OCI-LY3 (cell line): Measurements from ENCODE around the gene SIGLEC11.

ENCODE experiments used
- H2AFZ ChIP-seq: fragments of 200-600, 300-600 bp; shearing (Covaris generic); 2 replicates; pipeline ENCODE4 v1.6.0; 2014; ENCODE audit warnings: antibody characterized with exemption, low read depth, low read length
- H3K27ac ChIP-seq: fragments of 200-600, 300-600 bp; sonication (generic); 2 replicates; pipeline ENCODE4 v1.5.1; 2014; ENCODE audit warnings: mild to moderate bottlenecking, low read length, moderate library complexity, mixed read lengths
- H3K27me3 ChIP-seq: fragments of 200-600, 300-600 bp; sonication (generic); 2 replicates; pipeline ENCODE4 v1.6.1; 2014; ENCODE audit warnings: low read depth, low read length, mixed read lengths
- H3K36me3 ChIP-seq: fragments of 200-600, 300-600 bp; sonication (generic); replicated peaks from 2 replicates; pipeline ENCODE3; 2014; ENCODE audit warnings: low read depth, low read length, mixed read lengths
- H3K4me1 ChIP-seq: fragments of 300-600, 200-600 bp; sonication (generic); 2 replicates; pipeline ENCODE4 v1.6.1; 2014; ENCODE audit warnings: low read length, mixed read lengths
- H3K4me2 ChIP-seq: fragments of 200-600, 300-600 bp; sonication (generic); 2 replicates; pipeline ENCODE4 v1.6.1; 2014; ENCODE audit warnings: low read length, mixed read lengths
- H3K4me3 ChIP-seq: fragments of 300-600, 200-600 bp; sonication (generic); 2 replicates; pipeline ENCODE4 v1.5.1; 2014; ENCODE audit warnings: antibody characterized with exemption, mild to moderate bottlenecking, low read length, moderate library complexity
- H3K79me2 ChIP-seq: fragments of 300-600, 200-600 bp; shearing (Covaris generic); 2 replicates; pipeline ENCODE4 v1.6.1; 2014; ENCODE audit warnings: mild to moderate bottlenecking, low read length, mixed read lengths
- H3K9ac ChIP-seq: fragments of 300-600, 200-600 bp; shearing (Covaris generic); 2 replicates; pipeline ENCODE4 v1.6.0; 2014; ENCODE audit warnings: mild to moderate bottlenecking, low read length, moderate library complexity
- H3K9me3 ChIP-seq: fragments of 200-600, 300-600 bp; shearing (Covaris generic); 2 replicates; pipeline ENCODE4 v1.6.1; 2014; ENCODE audit warnings: low read length, mixed read lengths; ENCODE audit not compliant: insufficient read depth
- H4K20me1 ChIP-seq: fragments of 200-600, 300-600 bp; sonication (generic); 2 replicates; pipeline ENCODE4 v1.6.1; 2016; ENCODE audit warnings: low read length, mixed read lengths; ENCODE audit not compliant: insufficient read depth
- EZH2phosphoT487 ChIP-seq: fragments of 200-600 bp; shearing (Covaris generic); IDR thresholded peaks from 2 replicates; pipeline ENCODE4 v1.6.1; 2018; ENCODE audit warnings: antibody characterized with exemption, mixed run types, low read depth
- TF ChIP-seq, protein P1 (sequence below): fragments of 200-600, 300-600 bp; sonication (generic); IDR thresholded peaks from 2 replicates; pipeline ENCODE4 v1.5.1; 2014; ENCODE audit warnings: antibody characterized with exemption, low read length, low read depth

Gene SIGLEC11

DNA sequence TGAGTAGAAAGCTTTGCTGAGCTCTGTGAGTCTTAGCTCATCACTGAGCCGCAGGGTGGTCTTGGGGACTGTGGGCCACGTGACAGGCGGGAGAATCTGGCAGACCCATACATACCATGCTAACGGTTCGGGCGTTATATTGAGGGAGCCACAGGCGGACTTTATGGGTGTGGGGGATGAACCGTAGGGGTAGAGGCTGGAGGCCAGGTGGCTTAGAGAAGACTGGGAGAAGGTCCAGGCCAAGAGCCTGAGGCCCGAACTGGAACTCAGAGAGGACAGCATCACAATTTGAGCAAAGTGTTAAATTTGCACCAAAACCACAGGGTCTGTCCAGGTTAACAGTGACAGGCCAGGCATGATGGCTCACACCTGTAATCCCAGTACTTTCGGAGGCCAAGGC lies 47.3 kb downstream of the SIGLEC11 start:
- peaks cover 63% of the 10 kb centered on the region for H3K36me3 ChIP-seq
- H3K9ac ChIP-seq, result peak overlapping the region; percentile 3; the same call in 1 of the 2 replicates
- no peak overlapping the region for H3K4me3 ChIP-seq
- no peaks in the 10 kb centered on the region for H3K9me3 ChIP-seq
- H4K20me1 ChIP-seq, result no peaks in the 10 kb centered on the region
- TF ChIP-seq, protein P1, sequence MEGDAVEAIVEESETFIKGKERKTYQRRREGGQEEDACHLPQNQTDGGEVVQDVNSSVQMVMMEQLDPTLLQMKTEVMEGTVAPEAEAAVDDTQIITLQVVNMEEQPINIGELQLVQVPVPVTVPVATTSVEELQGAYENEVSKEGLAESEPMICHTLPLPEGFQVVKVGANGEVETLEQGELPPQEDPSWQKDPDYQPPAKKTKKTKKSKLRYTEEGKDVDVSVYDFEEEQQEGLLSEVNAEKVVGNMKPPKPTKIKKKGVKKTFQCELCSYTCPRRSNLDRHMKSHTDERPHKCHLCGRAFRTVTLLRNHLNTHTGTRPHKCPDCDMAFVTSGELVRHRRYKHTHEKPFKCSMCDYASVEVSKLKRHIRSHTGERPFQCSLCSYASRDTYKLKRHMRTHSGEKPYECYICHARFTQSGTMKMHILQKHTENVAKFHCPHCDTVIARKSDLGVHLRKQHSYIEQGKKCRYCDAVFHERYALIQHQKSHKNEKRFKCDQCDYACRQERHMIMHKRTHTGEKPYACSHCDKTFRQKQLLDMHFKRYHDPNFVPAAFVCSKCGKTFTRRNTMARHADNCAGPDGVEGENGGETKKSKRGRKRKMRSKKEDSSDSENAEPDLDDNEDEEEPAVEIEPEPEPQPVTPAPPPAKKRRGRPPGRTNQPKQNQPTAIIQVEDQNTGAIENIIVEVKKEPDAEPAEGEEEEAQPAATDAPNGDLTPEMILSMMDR, result no peak
- TF ChIP-seq EZH2phosphoT487, result no peak
- H3K27me3 ChIP-seq, result no peaks in the 10 kb centered on the region
- H3K4me2 ChIP-seq, result peak overlapping the region; percentile 16; the same call in 1 of the 2 replicates
- H3K79me2 ChIP-seq, result peaks cover 77% of the 10 kb centered on the region
- peaks cover 79% of the 10 kb centered on the region for H3K4me1 ChIP-seq
- H3K27ac ChIP-seq, result peak overlapping the region; percentile 95
- H2AFZ ChIP-seq, result no peak overlapping the region

DNA sequence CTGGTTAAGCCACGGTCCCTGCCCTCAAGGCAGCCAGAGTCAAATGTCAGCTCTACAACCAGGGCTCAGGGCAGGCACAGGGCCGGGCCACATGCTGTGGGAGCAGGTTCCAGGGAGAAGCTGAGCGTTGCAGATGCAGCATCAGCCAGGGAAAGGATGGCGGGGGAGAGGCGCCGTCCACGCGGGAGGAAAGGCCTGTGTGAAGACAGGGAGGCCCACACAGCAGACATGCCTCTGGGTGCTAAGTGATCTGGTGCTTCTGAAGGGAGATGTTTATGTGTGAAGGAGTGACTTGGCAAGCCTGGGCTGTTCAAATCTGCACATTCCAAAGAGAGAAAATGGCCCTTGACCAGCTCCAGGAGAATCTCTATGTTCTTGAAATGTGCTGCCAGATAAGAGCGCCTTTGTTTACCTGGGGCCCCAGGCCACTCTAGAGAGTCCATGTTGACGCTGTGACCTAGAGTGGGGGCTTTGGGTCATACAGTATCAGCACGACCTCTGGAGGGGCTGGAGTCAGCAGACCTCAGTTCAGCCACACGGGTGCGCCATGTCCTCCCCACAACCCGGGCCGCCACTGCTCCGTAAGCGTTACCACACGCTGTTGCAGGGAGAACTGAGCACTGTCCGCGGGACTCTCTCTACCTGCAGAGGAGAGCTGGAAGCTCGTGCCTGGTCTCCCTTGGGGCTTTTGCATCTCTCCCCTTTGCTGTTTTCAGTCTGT lies 47.8 kb downstream of the SIGLEC11 start:
- H2AFZ ChIP-seq, result no peak overlapping the region
- no peaks in the 10 kb centered on the region for H4K20me1 ChIP-seq
- no peaks in the 10 kb centered on the region for H3K9me3 ChIP-seq
- peaks cover 80% of the 10 kb centered on the region for H3K4me1 ChIP-seq
- peak overlapping the region; percentile 3; the same call in 1 of the 2 replicates for H3K9ac ChIP-seq
- peaks cover 65% of the 10 kb centered on the region for H3K36me3 ChIP-seq
- no peak overlapping the region for H3K4me3 ChIP-seq
- H3K79me2 ChIP-seq, result peaks cover 77% of the 10 kb centered on the region
- H3K4me2 ChIP-seq, result peak overlapping the region; percentile 16; the same call in 1 of the 2 replicates
- no peak for TF ChIP-seq EZH2phosphoT487
- TF ChIP-seq, protein P1, result peak; percentile 54
- H3K27ac ChIP-seq, result peak overlapping the region; percentile 95
- H3K27me3 ChIP-seq, result no peaks in the 10 kb centered on the region

DNA sequence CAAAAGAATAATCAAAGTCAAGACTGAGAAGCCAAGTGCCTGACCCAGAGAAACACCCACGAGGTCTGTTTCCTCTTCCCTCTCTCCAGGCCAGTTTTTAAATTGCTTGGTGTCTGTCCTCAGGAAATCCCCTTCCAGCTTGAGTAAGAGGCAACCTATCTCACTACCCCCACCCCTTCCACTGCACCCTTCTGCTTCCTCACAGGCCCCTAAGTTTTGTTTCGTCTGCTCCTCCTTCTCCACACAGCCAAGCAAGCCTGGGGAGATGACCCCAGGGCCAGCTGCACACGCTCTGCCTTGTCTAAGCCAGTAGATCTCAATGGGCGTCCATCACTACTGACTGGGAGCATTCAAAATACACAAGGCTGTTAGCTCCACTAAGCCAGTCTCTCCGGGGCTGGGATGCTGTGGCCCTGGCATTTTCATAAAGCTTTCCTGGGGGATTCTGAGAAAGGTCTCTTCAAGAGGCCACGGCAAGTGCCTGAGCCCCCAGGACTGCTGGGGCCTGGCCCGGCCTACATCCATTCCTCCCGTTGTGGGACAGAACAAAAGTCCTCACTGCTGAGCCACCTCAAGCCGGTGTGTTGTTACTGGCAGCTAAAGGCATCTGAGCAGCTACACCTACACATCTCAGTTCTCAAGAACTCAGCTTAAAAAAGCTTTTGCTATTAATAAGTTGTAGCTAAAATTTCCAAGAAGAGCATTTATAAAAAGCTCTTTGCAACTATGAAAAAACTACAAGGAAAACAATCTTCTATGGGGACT lies 49.4 kb downstream of the SIGLEC11 start:
- TF ChIP-seq EZH2phosphoT487, result no peak
- TF ChIP-seq, protein P1, result no peak
- Histone ChIP-seq H3K79me2 (peaks cover 72% of the 10 kb centered on the region), H4K20me1 (no peaks in the 10 kb centered on the region), H3K36me3 (peaks cover 75% of the 10 kb centered on the region), H3K9ac (peak overlapping the region; percentile 89), H3K27me3 (no peaks in the 10 kb centered on the region), H3K9me3 (no peaks in the 10 kb centered on the region), H3K27ac (peak overlapping the region; percentile 95), H3K4me2 (peak overlapping the region; percentile 75), H3K4me1 (peaks cover 80% of the 10 kb centered on the region), H2AFZ (no peak overlapping the region), H3K4me3 (peak overlapping the region; percentile 44)

DNA sequence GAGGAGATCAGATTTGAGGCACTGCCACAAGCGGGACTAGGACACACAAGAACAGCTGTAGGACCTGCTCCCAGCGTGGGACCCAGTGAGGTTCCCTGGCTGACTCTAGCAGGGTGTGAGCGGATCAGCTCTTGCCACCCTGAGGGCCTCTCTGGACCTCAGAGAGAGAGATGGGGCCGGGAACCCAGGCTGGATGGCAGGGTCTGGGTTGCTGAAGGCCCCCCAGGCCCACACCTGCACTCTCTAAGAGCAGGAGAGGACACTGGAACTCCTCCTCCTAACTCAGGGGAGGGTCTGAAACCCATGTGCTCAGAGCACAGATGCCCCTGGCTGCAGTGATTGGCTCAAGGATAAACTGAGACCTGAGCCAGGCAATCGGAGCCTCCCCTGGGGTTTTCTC lies 50.8 kb downstream of the SIGLEC11 start:
- H3K36me3 ChIP-seq, result peaks cover 75% of the 10 kb centered on the region
- peak overlapping the region; percentile 27; the same call in 1 of the 2 replicates for H3K9ac ChIP-seq

More for the DNA sequence above, 50.8 kb downstream of the SIGLEC11 start:
- H3K4me1 ChIP-seq, result peaks cover 91% of the 10 kb centered on the region
- H3K27ac ChIP-seq, result peak overlapping the region; percentile 95
- no peaks in the 10 kb centered on the region for H4K20me1 ChIP-seq
- no peak overlapping the region for H2AFZ ChIP-seq
- TF ChIP-seq EZH2phosphoT487, result no peak
- TF ChIP-seq, protein P1, result no peak
- no peaks in the 10 kb centered on the region for H3K9me3 ChIP-seq
- H3K4me2 ChIP-seq, result peak overlapping the region; percentile 75
- peaks cover 64% of the 10 kb centered on the region for H3K79me2 ChIP-seq
- H3K27me3 ChIP-seq, result no peaks in the 10 kb centered on the region
- no peak overlapping the region for H3K4me3 ChIP-seq
